DMS 273 (cell line): Measurements from ENCODE around the gene TUBG2.
"Not testable (repeated sequence)": the region's sequence is repeated elsewhere in the genome, so short reads cannot be mapped to it uniquely, and the experiment has no call there.

Source experiments
- DNase-seq: peaks from one replicate; lab custom pipeline; 2025; ENCODE audit not compliant: unreplicated experiment; lab: John Stamatoyannopoulos, UW

Gene TUBG2

DNA sequence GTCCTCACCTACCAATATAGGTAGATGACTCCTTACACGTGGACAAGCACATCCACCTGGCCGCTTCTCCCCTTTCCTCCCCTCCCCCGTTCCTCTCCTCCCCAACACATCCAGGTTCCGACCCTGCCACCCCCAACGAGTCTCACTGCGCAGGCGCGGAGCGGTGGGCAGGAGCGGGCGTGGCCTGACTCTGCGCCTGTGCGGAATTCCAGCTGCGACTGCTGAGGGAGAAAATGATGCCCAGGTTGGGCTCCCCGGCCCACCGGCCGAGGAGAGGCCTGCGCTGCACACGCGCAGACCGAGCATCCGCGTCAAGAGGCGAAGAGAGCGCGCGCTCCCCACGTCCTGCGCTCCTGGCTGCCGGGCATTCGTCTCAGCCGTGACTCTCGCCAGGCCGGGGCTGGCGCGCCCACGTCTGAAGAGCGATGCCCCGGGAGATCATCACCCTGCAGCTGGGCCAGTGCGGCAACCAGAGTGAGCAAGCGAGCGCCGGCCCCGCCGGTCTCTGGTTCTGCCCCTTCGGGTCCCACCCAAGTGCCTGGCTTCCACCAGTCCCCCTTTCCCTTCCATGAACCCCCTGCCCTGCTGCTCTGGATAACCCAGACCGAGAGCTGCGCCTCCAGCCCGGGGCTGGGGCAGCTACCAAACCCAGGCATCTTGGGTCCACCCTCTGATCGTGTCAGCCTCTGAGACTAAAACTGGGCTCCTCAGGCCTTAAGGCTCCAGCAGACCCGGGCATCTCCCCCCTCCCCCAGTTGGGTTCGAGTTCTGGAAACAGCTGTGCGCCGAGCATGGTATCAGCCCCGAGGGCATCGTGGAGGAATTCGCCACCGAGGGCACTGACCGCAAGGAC, at the start of gene TUBG2:
TSS of gene TUBG2 (plus strand) at position 206 of the 853 bp plus-strand sequence. CDS start at position 426, 220 bp downstream.
- peak; percentile 97 for DNase-seq

- DNase-seq = peak; percentile 61
These were observed 49.0 kb upstream of the TUBG2 start for GRCh38 chr17:42609814-42610801.

DNA sequence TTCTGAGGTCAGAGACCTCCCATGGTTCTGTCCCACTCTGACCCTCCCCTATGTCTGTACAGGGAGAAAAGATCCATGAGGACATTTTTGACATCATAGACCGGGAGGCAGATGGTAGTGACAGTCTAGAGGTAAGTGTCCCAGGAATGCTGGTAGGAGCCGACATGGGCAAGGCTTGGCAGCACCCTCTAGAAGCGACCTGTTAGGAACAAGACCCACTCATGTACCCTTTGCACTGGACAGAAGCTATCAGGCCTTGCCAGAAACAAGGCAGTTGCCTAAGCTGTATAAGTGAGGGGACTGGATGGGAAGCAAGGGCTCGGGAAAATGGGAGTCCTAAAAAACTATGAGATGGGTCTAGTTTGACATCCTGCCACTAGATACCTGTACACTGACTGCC, 47.1 kb upstream of the TUBG2 start:
- no peak for DNase-seq

DNA sequence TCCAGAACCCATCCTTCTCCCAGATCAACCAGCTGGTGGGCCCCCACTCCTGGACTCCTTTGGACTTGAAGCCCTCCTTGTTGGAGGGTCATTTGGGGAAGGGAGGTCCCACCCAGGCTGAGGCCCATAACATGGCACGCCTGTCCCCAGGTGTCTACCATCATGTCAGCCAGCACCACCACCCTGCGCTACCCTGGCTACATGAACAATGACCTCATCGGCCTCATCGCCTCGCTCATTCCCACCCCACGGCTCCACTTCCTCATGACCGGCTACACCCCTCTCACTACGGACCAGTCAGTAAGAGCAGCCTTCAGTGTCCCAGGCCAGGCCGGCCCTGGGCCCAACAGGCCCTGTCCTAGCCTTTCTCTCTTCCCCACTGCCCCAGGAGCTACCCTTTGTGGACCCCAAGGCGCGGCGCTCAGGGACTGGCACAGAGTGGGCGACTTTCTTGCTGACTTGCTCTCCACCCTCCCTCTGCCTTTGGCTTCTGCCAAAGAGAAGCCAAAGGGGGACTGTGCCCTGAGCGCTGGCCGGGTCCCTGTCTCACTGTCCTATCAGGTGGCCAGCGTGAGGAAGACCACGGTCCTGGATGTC, 45.3 kb upstream of the TUBG2 start:
- DNase-seq = no peak

DNA sequence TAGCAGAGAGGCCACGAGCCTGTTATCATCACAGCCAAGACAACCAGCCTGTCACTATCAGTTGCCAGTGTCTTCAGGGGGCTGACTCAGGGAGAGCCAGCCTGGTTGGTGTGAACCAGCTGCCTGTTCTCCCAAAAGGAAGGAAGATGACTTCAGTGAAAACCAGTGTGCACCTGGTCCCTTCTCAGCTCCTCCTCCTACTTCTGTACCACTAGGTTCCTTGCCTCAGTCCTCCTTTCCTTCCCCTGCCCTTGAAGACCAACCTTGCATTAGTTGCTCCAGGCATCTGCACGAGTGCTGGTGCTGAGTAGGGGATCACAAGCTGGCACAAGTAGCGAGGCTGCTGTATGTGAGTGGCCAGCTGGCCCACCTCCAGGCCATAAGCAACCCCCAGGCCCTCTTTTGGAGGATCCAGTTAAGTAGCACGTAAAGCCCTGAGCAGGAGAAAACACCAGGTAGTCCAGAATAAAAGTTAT, 41.1 kb upstream of the TUBG2 start:
- peak; percentile 63 for DNase-seq

DNA sequence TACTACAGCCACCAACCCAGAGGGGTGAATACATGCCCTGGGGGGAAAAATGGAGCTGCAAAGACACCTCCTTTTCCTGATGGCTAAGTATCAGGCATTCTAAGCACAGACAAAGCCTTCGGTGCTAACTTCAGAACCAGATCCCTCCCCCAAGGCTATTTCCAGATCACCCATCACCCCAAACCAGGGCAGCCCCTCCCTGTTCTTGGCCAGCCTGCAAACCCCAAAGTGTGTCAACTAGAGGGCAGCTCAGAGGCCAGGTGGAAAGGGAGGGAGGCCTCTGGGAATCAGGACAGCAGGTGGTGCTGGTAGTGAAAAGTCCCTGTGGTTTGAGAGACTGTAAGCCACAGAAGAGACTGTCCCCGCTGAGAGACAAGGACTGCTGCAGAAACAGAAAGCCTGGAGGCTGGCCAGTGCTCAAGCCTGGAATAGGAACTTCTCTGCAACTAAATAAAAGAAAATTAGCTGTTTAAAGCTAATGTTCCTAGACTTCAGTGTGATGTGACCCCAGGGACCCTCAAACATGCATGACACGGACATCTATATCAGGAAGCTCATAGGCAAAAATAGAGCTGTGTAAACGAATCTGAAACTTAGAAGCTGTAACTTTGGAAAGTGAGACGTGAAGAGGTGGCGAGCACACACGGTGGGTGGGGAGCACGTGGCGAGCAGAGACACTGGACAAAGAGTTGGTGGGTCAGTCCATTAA, 40.5 kb upstream of the TUBG2 start:
- peak; percentile 64 for DNase-seq

- DNase-seq = not testable (repeated sequence)
These were observed 37.1 kb upstream of the TUBG2 start for GRCh38 chr17:42621987-42622386.

DNA sequence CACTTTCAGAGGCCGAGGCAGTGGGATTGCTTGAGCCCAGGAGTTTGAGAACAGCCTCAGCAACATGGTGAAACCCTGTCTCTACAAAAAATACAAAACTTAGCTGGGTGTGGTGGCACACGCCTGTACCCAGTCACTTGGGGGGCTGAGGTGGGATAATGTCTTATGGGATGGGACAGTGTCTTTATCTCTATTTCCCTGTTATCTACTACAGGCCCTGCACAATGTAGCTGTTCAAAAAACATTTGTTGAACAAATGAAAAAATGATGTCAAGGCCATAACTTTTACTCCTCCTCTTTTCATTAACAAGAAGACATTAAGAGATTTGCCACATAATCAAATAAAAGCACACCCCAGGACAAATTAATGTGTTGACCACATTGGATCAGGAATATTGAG, 35.8 kb upstream of the TUBG2 start:
- no peak for DNase-seq

GRCh38 chr17:42623732-42624596, 35.1 kb upstream of the TUBG2 start:
- DNase-seq = peak; percentile 48

- not testable (repeated sequence) for DNase-seq
These were observed 31.9 kb upstream of the TUBG2 start for GRCh38 chr17:42627032-42627764.

- DNase-seq = no peak
These were observed 29.6 kb upstream of the TUBG2 start for GRCh38 chr17:42629411-42630009.

DNA sequence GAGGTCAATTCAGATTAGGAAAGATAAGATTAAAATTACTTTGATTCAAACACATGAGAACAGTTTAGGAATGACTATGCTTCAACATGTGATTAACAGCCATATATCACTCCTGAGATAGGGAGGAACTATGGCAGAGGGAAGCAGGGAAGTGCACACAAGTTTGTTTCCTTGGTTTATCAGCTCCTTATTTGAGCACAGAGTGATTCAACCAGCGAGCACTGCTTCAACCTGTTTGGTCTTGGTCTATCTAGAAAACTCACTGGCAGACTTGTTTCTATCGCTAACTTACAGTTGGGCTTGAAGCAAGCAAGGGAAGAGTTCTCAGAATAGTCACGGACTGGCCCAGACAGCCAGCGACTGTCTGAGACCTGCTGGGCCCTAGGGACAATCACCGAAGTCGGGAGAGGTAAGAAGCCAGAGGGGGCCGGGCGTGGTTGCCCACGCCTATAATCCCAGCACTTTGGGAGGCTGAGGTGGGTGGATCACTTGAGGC, 26.1 kb upstream of the TUBG2 start:
- no peak for DNase-seq

DNA sequence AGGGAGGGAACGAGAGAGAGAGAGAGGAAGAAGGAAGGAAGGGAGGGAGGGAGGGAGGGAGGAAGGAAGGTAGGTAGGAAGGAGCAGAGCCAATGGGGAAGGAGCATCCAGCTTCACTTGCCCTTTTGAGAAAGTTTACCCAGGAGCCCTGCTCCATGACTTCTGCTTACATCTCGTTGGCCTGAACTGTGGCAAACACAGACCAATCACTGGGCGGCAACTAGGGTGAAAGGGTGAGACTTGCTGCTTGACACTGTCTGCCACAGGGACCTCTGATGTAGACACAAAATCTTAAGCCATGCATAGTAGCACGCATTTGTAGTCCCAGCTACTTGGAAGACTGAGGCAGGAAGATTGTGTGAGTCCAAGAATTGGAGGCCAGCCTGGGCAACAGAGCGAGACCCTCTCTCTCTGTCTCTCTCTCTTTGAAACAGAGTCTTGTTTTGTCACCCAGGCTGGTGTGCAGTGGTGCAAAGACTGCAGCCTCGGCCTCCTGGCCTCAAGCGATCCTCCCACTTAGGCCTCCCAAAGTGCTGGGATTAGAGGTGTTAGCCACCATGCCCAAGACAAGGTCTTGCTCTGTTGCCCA, 19.5 kb upstream of the TUBG2 start:
- DNase-seq = no peak

DNA sequence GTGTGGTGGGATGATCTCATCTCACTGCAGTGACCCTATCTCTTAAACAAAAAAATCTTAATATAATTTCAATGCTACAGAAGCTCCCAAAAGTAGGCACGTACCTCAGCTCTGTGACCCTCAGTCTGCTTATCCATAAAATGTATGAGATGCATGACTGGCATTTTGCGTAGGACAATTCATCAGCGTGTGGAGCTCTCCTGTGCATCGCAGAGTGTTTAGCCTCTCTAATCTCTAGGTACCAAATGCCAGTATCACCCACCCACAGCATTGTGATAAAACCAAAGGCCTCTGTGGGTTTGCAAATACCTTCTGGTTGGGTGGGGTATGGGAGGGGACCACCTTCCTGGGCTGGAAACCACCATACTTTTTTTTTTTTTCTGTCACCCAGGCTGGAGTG, 19.0 kb upstream of the TUBG2 start:
- no peak for DNase-seq

DNA sequence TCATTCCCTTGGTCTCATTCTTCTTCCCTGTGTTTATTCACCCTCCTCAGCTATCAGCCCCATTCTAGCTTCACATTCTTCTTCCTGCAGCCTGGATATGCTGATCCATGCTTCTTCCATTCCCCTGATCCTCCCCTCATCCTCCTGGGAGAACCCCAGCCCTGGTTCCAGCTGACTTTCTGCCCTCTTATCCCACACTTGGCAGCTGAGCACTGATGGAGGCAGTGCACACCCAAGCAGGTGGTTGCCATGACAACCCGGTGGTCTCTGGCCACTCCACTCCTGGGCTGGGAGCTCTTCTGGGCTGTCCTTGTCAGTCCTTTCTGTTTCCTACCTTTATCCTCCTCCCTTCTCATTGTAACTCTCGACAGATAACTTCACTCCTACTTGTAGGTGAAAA, 16.7 kb upstream of the TUBG2 start:
- DNase-seq = peak; percentile 30

GRCh38 chr17:42647778-42648177, 11.3 kb upstream of the TUBG2 start:
- no peak for DNase-seq

- no peak for DNase-seq
These were observed 7.7 kb upstream of the TUBG2 start for GRCh38 chr17:42651392-42651791.
